Measurements from ENCODE around the gene SCP2.
"Not testable (repeated sequence)": the region's sequence is repeated elsewhere in the genome, so short reads cannot be mapped to it uniquely, and the experiment has no call there.

The SCP2 gene

GRCh38 chr1:52976183-52977035 lies 49.3 kb downstream of the SCP2 start:
- Histone ChIP-seq H3K9me3 (ENCODE audit: control insufficient read depth, low read length) (no peaks in the 10 kb centered on the region), H3K27me3 (replicated peaks; ENCODE audit: control insufficient read depth, insufficient read depth, low read length) (no peaks in the 10 kb centered on the region), H3K4me1 (ENCODE audit: control insufficient read depth, insufficient read depth, low read length) (peaks cover 6% of the 10 kb centered on the region), H3K36me3 (ENCODE audit: control insufficient read depth, insufficient read depth, low read length, severe bottlenecking) (peaks cover 61% of the 10 kb centered on the region), H3K4me3 (ENCODE audit: low read length) (no peak overlapping the region), H3K9ac (ENCODE audit: low read length) (no peak overlapping the region)
- DNase-seq (ENCODE audit: low read depth) = no peak

- Histone ChIP-seq H3K4me1 (ENCODE audit: control insufficient read depth, insufficient read depth, low read length) (peaks cover 6% of the 10 kb centered on the region), H3K9me3 (ENCODE audit: control insufficient read depth, low read length) (no peaks in the 10 kb centered on the region), H3K36me3 (ENCODE audit: control insufficient read depth, insufficient read depth, low read length, severe bottlenecking) (peaks cover 63% of the 10 kb centered on the region), H3K27me3 (replicated peaks; ENCODE audit: control insufficient read depth, insufficient read depth, low read length) (no peaks in the 10 kb centered on the region), H3K9ac (ENCODE audit: low read length) (no peak overlapping the region), H3K4me3 (ENCODE audit: low read length) (no peak overlapping the region)
- DNase-seq (ENCODE audit: low read depth) = no peak
These were observed 51.0 kb downstream of the SCP2 start for GRCh38 chr1:52978045-52978444.

- peak; percentile 16 for DNase-seq (ENCODE audit: low read depth)
- H3K4me3 ChIP-seq (ENCODE audit: low read length); H3K9ac ChIP-seq (ENCODE audit: low read length); H3K9me3 ChIP-seq (ENCODE audit: control insufficient read depth, low read length); H3K4me1 ChIP-seq (ENCODE audit: control insufficient read depth, insufficient read depth, low read length); H3K27me3 ChIP-seq (replicated peaks; ENCODE audit: control insufficient read depth, insufficient read depth, low read length): not testable (repeated sequence)
- H3K36me3 ChIP-seq (ENCODE audit: control insufficient read depth, insufficient read depth, low read length, severe bottlenecking) = peaks cover 54% of the 10 kb centered on the region
These were observed 65.7 kb downstream of the SCP2 start for GRCh38 chr1:52992733-52993132.

GRCh38 chr1:52994656-52995055 lies 67.6 kb downstream of the SCP2 start:
- Histone ChIP-seq H3K9ac (ENCODE audit: low read length) (no peak overlapping the region), H3K4me3 (ENCODE audit: low read length) (no peak overlapping the region), H3K9me3 (ENCODE audit: control insufficient read depth, low read length) (no peaks in the 10 kb centered on the region), H3K4me1 (ENCODE audit: control insufficient read depth, insufficient read depth, low read length) (peaks cover 7% of the 10 kb centered on the region), H3K36me3 (ENCODE audit: control insufficient read depth, insufficient read depth, low read length, severe bottlenecking) (peaks cover 38% of the 10 kb centered on the region), H3K27me3 (replicated peaks; ENCODE audit: control insufficient read depth, insufficient read depth, low read length) (no peaks in the 10 kb centered on the region)
- no peak for DNase-seq (ENCODE audit: low read depth)

GRCh38 chr1:52996653-52997052 lies 69.6 kb downstream of the SCP2 start:
- H3K36me3 ChIP-seq (ENCODE audit: control insufficient read depth, insufficient read depth, low read length, severe bottlenecking) = peaks cover 34% of the 10 kb centered on the region
- no peaks in the 10 kb centered on the region for H3K9me3 ChIP-seq (ENCODE audit: control insufficient read depth, low read length)
- H3K4me1 ChIP-seq (ENCODE audit: control insufficient read depth, insufficient read depth, low read length) = peaks cover 7% of the 10 kb centered on the region
- DNase-seq (ENCODE audit: low read depth) = no peak
- H3K27me3 ChIP-seq (replicated peaks; ENCODE audit: control insufficient read depth, insufficient read depth, low read length) = no peaks in the 10 kb centered on the region
- no peak overlapping the region for H3K9ac ChIP-seq (ENCODE audit: low read length)
- H3K4me3 ChIP-seq (ENCODE audit: low read length) = no peak overlapping the region

- Histone ChIP-seq H3K9me3 (ENCODE audit: control insufficient read depth, low read length) (no peaks in the 10 kb centered on the region), H3K36me3 (ENCODE audit: control insufficient read depth, insufficient read depth, low read length, severe bottlenecking) (peaks cover 33% of the 10 kb centered on the region), H3K4me1 (ENCODE audit: control insufficient read depth, insufficient read depth, low read length) (no peaks in the 10 kb centered on the region), H3K4me3 (ENCODE audit: low read length) (no peak overlapping the region), H3K9ac (ENCODE audit: low read length) (no peak overlapping the region), H3K27me3 (replicated peaks; ENCODE audit: control insufficient read depth, insufficient read depth, low read length) (no peaks in the 10 kb centered on the region)
- DNase-seq (ENCODE audit: low read depth) = no peak
These were observed 74.1 kb downstream of the SCP2 start for GRCh38 chr1:53001128-53001527.

- not testable (repeated sequence) for DNase-seq (ENCODE audit: low read depth); H3K9ac ChIP-seq (ENCODE audit: low read length); H3K27me3 ChIP-seq (replicated peaks; ENCODE audit: control insufficient read depth, insufficient read depth, low read length); H3K9me3 ChIP-seq (ENCODE audit: control insufficient read depth, low read length); H3K4me3 ChIP-seq (ENCODE audit: low read length); H3K4me1 ChIP-seq (ENCODE audit: control insufficient read depth, insufficient read depth, low read length)
- H3K36me3 ChIP-seq (ENCODE audit: control insufficient read depth, insufficient read depth, low read length, severe bottlenecking) = peaks cover 27% of the 10 kb centered on the region
These were observed 79.5 kb downstream of the SCP2 start for GRCh38 chr1:53006612-53007011.

- H3K4me1 ChIP-seq (ENCODE audit: control insufficient read depth, insufficient read depth, low read length); DNase-seq (ENCODE audit: low read depth); H3K27me3 ChIP-seq (replicated peaks; ENCODE audit: control insufficient read depth, insufficient read depth, low read length); H3K9me3 ChIP-seq (ENCODE audit: control insufficient read depth, low read length); H3K36me3 ChIP-seq (ENCODE audit: control insufficient read depth, insufficient read depth, low read length, severe bottlenecking); H3K9ac ChIP-seq (ENCODE audit: low read length); H3K4me3 ChIP-seq (ENCODE audit: low read length): not testable (repeated sequence)
These were observed 83.2 kb downstream of the SCP2 start for GRCh38 chr1:53010247-53010646.

GRCh38 chr1:53011175-53011574 lies 84.1 kb downstream of the SCP2 start:
- no peaks in the 10 kb centered on the region for H3K27me3 ChIP-seq (replicated peaks; ENCODE audit: control insufficient read depth, insufficient read depth, low read length)
- peaks cover 12% of the 10 kb centered on the region for H3K4me1 ChIP-seq (ENCODE audit: control insufficient read depth, insufficient read depth, low read length)
- DNase-seq (ENCODE audit: low read depth) = no peak
- H3K9me3 ChIP-seq (ENCODE audit: control insufficient read depth, low read length) = no peaks in the 10 kb centered on the region
- no peak overlapping the region for H3K4me3 ChIP-seq (ENCODE audit: low read length)
- no peak overlapping the region for H3K9ac ChIP-seq (ENCODE audit: low read length)
- H3K36me3 ChIP-seq (ENCODE audit: control insufficient read depth, insufficient read depth, low read length, severe bottlenecking) = no peaks in the 10 kb centered on the region

- Histone ChIP-seq H3K9me3 (ENCODE audit: control insufficient read depth, low read length) (no peaks in the 10 kb centered on the region), H3K4me3 (ENCODE audit: low read length) (peak overlapping the region; percentile 94), H3K4me1 (ENCODE audit: control insufficient read depth, insufficient read depth, low read length) (peaks cover 28% of the 10 kb centered on the region), H3K36me3 (ENCODE audit: control insufficient read depth, insufficient read depth, low read length, severe bottlenecking) (peaks cover 10% of the 10 kb centered on the region), H3K9ac (ENCODE audit: low read length) (peak overlapping the region; percentile 88), H3K27me3 (replicated peaks; ENCODE audit: control insufficient read depth, insufficient read depth, low read length) (no peaks in the 10 kb centered on the region)
- peak; percentile 91 for DNase-seq (ENCODE audit: low read depth)
These were observed 87.9 kb downstream of the SCP2 start for GRCh38 chr1:53014791-53015507.

GRCh38 chr1:53015508-53015860 lies 88.4 kb downstream of the SCP2 start:
- H3K4me3 ChIP-seq (ENCODE audit: low read length) = peak overlapping the region; percentile 94
- peaks cover 28% of the 10 kb centered on the region for H3K4me1 ChIP-seq (ENCODE audit: control insufficient read depth, insufficient read depth, low read length)
- no peaks in the 10 kb centered on the region for H3K9me3 ChIP-seq (ENCODE audit: control insufficient read depth, low read length)
- H3K9ac ChIP-seq (ENCODE audit: low read length) = peak overlapping the region; percentile 88
- peaks cover 10% of the 10 kb centered on the region for H3K36me3 ChIP-seq (ENCODE audit: control insufficient read depth, insufficient read depth, low read length, severe bottlenecking)
- DNase-seq (ENCODE audit: low read depth) = no peak
- no peaks in the 10 kb centered on the region for H3K27me3 ChIP-seq (replicated peaks; ENCODE audit: control insufficient read depth, insufficient read depth, low read length)

Data from adipocyte (in vitro differentiated cells).